HEK293 (cell line): ENCODE results near the gene MTCH1.

Experiments
- CTCF ChIP-seq: fragments of 450-650 bp; formaldehyde crosslinking; IDR thresholded peaks from 2 replicates; pipeline ENCODE4 v1.5.1; 2016; ENCODE audit warnings: missing biosample characterization, missing genetic modification characterization
- ELK4 ChIP-seq: IDR thresholded peaks from 2 replicates; pipeline ENCODE4 v1.6.1; 2011; ENCODE audit warnings: mild to moderate bottlenecking, low read depth, low read length, borderline replicate concordance
- FEZF1 ChIP-seq: fragments of 450-650 bp; formaldehyde crosslinking; IDR thresholded peaks from 2 replicates; pipeline ENCODE4 v1.5.1; 2016; ENCODE audit warnings: missing biosample characterization, missing genetic modification characterization
- ZBTB1 ChIP-seq: fragments of 450-650 bp; formaldehyde crosslinking; IDR thresholded peaks from 2 replicates; pipeline ENCODE4 v1.5.1; 2016; ENCODE audit warnings: missing biosample characterization, missing genetic modification characterization
- ZBTB26 ChIP-seq: fragments of 450-650 bp; formaldehyde crosslinking; optimal IDR thresholded peaks from 2 replicates; pipeline ENCODE3; 2016; ENCODE audit warnings: missing biosample characterization, mild to moderate bottlenecking, missing genetic modification characterization
- ZNF146 ChIP-seq: fragments of 450-650 bp; formaldehyde crosslinking; IDR thresholded peaks from 2 replicates; pipeline ENCODE4 v1.5.1; 2016; ENCODE audit warnings: missing biosample characterization, missing genetic modification characterization
- ZNF24 ChIP-seq: fragments of 450-650 bp; formaldehyde crosslinking; IDR thresholded peaks from 2 replicates; pipeline ENCODE4 v1.5.1; 2016; ENCODE audit warnings: missing biosample characterization, missing genetic modification characterization
- ZNF530 ChIP-seq: fragments of 450-650 bp; formaldehyde crosslinking; IDR thresholded peaks from 2 replicates; pipeline ENCODE4 v1.5.1; 2016; ENCODE audit warnings: low read depth, missing biosample characterization, missing genetic modification characterization
- ZNF544 ChIP-seq: fragments of 450-650 bp; formaldehyde crosslinking; IDR thresholded peaks from 2 replicates; pipeline ENCODE4 v1.5.0; 2017; ENCODE audit warnings: missing biosample characterization, missing genetic modification characterization
- ZNF571 ChIP-seq: fragments of 450-650 bp; formaldehyde crosslinking; IDR thresholded peaks from 2 replicates; pipeline ENCODE4 v1.5.0; 2017; ENCODE audit warnings: missing biosample characterization, missing genetic modification characterization

GRCh38 chr6:37020381-37020780 is 34.4 kb upstream of the MTCH1 start:
- TF ChIP-seq ELK4 (no peak), FEZF1 (tag by site-specific recombination) (no peak), CTCF (tag by site-specific recombination) (no peak), ZNF544 (no peak), ZBTB26 (tag by site-specific recombination) (no peak), ZBTB1 (no peak), ZNF24 (no peak), ZNF146 (tag by site-specific recombination) (no peak), ZNF530 (tag by site-specific recombination) (no peak), ZNF571 (tag by site-specific recombination) (no peak)
